Middle frontal gyrus (tissue), 1 donor: Measurements from ENCODE around the gene PEAR1.

Source experiments
- DNase-seq: peaks from one replicate; pipeline ENCODE4 v3.0.0-alpha.2; 2015; ENCODE audit warnings: low spot score; ENCODE audit errors: extremely low spot score

PEAR1 gene

DNA sequence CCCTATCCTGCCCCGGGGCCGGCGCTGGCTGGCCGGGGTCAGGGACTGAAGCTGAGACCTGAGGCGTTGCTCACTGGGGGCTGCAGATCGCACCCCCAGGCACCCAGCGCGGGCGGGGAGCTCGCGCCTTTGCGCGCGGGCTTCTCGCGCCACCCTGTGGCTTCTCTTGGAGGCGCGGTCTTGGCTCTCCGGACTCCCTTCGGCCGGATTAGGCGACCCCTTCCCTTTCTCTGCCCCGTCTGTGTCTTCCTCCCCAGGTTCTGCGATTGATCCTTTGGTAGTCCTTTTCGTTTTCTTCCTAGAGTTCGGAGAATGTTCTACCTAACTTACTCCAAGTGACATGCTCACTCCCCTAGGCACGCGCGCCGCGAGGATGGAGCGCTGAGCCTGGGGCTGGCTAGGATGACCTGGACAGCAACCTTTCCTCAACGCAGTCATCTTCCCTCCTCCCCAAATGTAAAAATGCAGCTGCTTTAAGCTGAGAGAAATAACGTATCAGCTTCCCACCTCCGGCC is 33.3 kb upstream of the PEAR1 start:
- peak; percentile 8 for DNase-seq

DNA sequence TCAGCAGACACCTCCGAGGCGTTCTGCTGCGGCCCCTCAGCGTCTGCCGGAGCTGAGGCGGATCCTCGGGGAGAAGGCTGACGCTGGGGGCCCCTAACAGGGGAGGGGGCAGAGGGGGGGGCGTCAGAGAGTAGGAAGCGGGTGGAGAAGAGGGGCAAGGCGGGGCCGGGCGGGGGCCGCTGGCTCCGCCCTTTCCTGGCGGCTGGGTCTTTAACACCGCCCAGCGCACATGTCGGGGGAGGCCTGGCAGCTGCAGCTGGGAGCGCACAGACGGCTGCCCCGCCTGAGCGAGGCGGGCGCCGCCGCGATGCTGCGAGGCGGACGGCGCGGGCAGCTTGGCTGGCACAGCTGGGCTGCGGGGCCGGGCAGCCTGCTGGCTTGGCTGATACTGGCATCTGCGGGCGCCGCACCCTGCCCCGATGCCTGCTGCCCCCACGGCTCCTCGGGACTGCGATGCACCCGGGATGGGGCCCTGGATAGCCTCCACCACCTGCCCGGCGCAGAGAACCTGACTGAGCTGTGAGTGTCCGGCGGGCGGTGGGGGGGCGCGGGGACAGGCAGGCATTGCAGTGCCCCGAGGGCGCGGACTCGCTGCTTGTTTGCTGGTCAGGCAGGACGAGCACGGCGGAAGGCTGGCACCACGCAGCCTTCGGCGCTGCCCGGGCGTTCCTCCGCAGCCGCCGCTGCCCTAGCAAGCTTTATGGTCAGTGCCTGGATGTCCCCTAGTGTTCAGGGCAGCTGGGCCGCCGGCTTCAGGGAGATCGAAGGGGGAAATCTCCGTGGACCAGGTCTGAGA is 32.7 kb upstream of the PEAR1 start, which contains the start of gene NTRK1:
TSS of gene NTRK1 (plus strand) at position 238 of the 796 bp plus-strand sequence. CDS start at position 308, 70 bp downstream.
- no peak for DNase-seq

DNA sequence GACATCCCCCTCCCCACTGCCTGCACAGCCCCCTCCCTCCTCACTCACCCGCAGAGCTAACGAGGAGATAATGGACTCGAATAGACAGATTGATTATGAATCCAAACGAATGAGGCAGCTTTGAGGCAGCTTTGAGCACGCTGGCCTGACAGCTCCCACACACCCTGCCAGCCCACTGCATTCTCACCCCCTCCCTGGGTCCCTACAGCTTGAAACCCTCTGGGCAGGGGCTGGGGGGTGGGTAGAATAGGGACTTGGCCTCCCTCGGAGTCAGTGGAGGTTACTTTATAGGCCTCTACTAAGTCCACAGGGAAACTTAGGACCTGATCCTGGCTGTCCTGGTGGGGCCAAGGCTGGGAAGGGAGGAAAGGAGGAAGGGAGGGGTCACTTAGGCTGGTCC is 30.9 kb upstream of the PEAR1 start:
- DNase-seq = no peak

DNA sequence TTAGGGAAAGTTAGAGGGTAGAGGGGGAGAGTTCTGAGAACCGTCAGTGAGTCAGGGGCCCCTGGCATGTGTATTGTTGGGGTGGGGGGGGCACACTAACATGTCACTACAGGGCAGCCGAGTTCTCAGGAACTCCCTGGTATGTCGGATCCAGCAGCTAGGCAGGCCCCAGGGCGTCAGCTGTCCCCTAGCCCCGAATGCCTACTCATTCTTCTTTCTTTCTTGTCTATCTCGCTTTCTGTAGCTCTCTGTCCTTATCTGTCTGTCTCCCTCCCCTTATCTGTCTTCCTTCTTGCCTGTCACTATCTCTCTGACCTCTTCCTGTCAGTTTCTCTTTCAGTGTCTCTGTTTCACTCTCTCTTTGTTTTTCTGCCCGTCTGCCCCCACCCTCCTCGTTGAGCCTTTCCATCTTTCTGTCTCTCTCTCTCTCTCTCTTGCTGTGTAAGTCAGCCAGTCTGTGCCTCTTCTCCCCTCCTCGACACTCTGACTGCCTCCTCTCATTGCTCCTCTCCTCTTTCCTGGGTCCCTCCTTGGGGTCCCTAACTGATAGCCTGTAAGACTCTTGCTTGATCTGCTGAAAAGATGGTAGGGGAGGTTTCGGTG is 30.4 kb upstream of the PEAR1 start:
- DNase-seq = no peak

DNA sequence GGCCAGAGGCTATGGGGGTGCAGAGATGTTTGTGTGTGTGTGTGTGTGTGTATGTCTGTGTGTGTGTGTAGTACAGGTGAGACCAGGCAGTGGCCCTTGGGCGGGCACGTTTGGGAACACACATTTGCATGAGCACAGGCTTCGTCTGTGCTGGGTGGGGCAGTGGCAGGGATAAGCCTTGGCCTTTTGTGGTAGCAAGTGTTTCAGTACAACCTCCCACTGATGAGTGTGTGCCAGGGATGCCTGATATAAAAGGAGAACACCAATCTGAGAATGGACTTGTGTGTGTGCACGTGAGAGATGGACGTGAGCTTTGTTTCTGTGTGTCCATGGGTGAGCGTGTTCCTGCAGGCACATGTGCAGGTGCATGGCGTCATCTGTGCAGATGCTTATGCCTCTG is 29.9 kb upstream of the PEAR1 start:
- DNase-seq = no peak

DNA sequence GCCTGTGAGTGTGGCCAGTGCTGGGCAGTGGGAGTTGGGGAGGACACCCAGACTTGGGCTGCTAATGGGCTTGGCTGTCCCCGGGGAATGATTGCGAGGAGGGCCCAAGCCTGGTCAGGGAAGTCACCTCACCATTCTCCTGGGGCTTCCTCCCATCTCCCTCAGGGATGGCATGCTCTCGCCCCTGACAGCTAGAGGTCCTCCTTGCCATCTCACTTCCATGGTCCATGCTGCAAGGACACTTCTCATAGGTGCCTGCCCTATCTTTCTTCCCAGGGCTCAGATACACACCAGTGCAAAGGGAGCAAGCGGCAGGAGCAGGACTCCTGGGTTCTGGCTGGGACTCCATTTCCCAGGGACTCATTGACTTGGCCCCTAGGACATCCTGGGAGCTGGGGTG is 28.7 kb upstream of the PEAR1 start:
- no peak for DNase-seq

DNA sequence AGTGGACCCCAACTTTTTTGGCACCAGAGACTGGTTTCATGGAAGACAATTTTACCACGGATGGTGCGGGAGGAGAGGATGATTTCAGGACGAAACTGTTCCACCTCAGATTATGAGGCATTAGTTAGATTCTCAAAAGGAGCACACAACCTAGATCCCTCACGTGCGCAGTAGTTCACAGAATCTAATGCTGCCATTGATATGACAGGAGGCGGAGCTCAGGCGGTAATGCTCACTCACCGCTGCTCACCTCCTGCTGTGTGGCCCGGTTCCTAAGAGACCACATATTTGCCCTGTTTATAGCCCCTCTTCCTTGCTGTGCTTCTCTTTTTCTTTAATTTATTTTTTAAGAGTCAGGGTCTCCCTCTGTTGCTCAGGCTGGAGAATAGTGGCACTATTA is 28.3 kb upstream of the PEAR1 start:
- DNase-seq = no peak

DNA sequence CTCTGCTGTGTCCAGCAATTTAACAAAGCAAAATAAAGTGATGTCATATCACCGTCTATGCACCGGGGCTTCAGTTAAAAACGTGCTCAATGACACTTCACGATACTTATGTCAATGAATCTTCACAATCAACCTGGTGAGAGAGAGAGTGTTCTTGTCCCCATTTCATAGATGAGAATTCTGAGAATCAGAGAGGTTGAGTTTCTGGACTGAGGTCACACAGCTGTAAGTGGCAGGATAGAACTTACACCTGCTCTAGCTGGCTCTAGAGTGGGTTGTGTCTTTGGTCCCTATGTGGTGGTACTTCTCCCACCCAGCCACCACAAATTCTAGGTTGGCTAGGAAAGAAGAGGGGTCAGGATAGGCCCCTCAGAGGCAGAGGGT is 27.7 kb upstream of the PEAR1 start:
- no peak for DNase-seq

DNA sequence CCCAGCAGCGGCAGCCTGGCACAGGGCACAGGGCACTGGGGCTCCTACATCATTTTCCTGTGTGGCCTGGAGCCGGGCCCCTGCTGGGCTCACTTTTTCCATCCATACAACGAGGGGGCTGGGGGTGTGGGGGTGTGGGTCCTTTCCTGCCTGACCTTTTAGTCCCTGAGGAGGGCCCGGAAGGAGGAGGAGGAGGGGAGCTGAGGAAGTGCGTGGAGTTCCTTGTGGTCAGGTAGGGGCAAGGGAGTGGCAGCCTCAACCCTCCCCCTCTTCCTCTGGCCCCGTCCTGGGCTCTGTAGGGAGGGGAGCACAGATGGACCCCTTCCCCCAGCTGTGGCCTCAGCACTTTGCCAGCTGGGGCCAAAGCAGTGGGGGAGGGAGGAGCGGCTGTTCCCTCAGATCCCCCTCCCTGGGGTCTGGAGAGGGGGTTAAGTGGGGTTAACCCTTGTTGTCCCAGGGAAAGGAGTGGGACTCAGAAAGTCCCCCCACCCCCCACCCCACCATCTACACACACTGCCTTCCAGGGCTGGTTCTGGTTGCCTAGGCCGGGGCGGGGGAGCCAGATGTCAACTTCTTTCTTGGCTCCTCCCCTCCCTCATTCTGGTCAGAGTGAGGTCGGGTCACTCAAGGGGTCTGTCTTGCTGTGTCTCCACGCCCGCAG is 27.1 kb upstream of the PEAR1 start:
- no peak for DNase-seq

DNA sequence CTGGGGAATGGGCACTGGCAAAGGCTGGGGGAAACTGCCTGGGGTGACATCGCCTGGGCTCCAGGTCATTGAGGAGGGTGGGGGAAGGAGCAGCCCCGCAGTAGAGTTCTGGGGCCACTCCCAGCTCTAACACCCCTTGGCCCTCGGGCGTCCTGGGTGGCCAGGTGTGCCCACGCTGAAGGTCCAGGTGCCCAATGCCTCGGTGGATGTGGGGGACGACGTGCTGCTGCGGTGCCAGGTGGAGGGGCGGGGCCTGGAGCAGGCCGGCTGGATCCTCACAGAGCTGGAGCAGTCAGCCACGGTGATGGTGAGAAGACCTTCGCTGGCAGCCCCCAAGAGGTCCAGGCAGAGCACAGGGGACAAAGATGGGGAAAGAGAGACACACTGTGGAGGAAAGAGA is 25.2 kb upstream of the PEAR1 start:
- DNase-seq = no peak

DNA sequence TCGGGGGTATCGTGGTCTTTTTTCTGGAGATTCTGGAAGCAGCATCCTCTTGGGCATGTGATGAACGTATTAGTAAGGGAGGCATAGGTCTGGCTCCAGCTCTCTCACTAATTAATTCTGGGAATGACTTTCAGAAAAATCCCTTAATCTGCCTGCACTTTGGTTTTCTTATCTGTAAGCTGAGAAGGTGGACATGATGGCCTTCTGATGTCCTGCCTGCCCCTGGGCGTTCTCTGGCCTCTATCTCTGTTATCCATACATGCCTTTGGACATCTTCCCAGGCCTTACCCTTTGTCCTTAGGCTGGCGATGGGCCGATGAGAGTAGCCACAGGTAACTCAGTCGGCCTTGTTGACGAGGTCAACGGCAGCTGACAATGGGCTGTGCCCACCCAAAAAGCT is 24.1 kb upstream of the PEAR1 start:
- no peak for DNase-seq

DNA sequence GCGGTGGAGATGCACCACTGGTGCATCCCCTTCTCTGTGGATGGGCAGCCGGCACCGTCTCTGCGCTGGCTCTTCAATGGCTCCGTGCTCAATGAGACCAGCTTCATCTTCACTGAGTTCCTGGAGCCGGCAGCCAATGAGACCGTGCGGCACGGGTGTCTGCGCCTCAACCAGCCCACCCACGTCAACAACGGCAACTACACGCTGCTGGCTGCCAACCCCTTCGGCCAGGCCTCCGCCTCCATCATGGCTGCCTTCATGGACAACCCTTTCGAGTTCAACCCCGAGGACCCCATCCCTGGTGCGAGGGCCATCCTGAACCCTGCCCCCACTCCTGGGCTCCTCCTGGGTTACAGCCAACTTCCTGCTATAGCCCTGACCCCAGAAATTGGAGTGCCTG is 19.9 kb upstream of the PEAR1 start:
- no peak for DNase-seq

DNA sequence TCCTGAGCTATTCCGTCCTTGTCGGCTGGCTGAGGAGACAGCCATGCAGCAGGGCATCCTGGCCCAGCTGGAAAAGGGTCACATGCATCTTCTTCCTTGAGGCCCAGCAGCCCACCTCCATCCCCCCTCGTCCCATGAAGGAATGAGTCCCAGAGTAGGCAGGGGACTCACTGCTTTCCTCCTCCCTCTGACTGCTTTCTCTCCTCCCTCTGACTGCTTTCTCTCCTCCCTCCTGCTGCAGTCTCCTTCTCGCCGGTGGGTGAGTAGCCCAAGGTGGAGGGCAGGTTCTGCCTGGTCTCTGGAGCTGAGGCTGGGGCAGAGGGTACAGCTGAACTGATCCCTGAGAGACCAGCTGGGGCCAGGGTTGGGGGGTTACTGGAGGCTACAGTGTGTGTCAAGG is 19.4 kb upstream of the PEAR1 start:
- no peak for DNase-seq

DNA sequence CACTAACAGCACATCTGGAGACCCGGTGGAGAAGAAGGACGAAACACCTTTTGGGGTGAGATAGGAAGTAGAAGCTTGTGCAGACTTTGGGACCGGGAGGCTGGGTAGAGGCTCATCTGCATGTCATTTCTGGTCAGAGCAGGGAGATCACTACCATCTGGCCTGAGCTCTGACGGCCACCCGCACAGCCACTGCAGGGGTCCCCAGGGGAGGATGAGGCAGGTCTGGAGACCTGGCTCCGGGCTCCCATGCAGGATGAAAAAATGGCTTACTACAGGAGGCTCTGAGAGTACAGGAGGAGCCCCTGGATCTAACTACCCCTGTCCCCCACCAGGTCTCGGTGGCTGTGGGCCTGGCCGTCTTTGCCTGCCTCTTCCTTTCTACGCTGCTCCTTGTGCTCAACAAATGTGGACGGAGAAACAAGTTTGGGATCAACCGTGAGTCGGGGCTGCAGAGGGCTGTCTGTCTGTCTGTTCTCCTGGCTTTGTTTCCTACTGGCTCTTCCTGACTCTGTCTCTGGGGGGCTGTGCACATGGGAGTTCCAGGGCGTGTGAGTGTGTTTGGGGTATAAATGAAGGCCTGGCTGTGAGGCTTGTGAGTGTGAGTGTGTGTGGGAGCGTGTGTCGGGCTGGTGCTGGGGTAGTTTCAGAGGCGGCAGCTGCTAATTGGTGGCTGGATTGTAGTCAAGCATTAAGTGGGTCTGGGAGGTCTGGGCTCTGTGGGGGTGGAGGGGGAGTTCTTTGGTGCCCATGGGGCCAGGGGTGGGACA is 18.8 kb upstream of the PEAR1 start:
- no peak for DNase-seq

DNA sequence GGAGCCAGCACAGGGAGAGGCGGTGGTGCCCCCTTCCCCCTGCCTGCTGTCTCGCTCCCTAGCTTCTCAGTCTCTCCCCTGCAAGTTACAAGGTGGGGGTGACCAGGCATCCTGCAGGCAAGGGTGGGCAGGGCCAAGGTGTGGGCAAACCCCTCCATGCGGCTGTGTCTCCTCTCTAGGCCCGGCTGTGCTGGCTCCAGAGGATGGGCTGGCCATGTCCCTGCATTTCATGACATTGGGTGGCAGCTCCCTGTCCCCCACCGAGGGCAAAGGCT is 18.2 kb upstream of the PEAR1 start:
- DNase-seq = no peak

DNA sequence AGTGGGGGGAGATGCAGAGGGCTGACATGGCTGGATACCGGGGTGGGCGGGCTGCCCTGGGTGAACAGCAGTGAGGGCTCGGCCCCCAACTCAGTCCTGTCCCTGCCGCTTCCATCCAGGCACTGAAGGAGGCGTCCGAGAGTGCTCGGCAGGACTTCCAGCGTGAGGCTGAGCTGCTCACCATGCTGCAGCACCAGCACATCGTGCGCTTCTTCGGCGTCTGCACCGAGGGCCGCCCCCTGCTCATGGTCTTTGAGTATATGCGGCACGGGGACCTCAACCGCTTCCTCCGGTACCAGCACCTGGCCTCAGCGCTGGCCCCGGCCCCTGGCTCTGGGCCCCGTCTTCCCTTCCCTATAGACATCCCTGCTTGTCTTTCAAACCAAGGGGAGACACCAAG is 17.2 kb upstream of the PEAR1 start:
- no peak for DNase-seq

DNA sequence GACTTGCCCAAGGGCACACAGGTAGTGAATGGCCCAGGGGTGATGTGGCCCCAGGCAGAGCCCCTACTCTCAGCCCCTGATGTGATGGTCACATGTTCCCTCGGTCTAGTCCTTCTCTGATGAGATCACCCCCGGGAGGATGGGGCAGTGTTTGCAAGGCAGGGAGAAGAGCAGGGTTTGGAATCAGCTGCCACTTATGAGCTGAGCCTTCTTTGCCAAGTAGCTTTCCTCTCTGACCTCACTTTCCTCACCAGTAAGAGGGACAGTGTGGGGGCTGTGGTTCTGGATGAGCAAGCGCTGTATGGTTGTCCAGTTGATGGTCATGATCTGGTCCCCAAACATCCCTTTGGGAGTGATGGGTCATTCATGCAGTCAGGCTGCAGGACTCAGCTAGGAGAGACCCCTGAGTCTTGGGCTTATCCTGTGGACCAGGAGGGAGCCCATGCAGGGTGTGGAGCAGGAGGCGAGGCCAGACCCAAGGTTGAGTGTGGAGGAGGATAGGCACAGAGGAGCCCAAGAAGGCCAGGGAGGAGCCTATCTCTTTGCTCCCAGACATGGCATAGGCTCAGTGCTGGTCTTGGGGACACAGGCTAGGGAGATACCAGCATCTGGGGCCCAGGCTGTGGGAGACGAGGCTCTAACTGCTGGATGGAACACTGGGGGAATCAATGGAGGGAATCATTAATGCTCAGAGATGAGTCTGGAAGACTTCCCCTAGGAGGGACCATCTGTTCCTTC is 15.9 kb upstream of the PEAR1 start:
- no peak for DNase-seq

DNA sequence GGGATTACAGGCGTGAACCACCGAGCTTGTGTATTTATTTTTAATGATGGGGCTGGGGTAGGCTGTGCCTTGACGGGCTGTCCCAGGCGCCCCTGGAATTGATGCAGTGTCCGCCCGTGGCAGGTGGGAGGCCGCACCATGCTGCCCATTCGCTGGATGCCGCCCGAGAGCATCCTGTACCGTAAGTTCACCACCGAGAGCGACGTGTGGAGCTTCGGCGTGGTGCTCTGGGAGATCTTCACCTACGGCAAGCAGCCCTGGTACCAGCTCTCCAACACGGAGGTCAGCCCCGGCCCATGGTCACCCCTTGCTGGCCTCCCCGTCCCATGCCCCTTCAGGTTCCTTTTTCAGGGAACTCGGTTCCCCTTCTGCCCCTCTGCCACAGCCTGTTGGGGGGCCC is 13.6 kb upstream of the PEAR1 start:
- DNase-seq = no peak

DNA sequence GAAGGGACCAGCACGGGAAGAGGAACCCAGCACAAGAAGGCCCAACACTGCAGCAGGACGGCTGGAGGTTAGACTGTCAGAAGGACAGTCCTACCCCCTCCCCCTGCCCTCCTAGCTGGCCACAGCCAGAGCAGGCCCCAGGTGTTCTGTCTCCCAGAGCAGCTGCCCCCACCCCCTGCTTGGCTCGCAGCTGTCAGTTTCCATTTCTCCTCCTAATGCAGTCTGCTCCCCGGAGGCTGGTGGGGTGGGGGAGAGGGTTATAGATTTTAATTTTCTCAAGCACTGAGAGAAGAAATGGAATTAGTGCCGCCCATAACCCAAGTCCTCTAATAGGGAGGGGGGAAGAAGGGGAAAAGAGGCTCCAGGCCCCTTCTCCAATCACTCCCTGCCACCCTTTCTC is 13.0 kb upstream of the PEAR1 start:
- DNase-seq = no peak

DNA sequence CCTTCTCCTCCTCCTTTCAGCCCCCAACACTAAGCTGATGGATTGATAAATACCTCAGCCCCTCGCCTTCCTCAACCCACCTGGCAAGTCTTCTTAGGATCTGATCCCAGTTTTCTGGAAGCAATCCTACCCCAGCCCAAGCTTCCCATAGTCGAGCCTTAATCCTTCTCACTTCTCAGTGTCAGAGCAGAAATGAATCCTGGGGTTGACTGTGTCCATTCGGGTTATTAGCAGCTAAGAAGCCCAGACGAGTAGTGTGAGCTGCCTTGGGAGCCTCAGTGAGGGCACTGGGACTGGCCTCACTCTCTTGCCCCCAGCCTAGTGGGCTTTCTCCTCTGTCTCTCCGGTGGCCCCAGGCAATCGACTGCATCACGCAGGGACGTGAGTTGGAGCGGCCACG is 12.4 kb upstream of the PEAR1 start:
- DNase-seq = no peak

DNA sequence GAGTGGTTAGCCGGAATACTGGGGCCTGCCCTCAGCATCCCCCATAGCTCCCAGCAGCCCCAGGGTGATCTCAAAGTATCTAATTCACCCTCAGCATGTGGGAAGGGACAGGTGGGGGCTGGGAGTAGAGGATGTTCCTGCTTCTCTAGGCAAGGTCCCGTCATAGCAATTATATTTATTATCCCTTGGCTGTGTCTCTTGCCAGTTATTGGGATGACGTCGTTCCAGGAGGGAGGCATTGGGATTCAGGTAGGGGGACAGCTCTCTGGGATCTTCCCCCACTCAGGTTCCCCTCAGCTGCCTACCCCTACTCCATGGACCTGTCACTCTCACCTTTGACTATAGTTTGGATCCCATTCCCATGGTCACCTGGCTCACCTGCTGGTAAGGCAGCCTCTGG is 11.9 kb upstream of the PEAR1 start:
- no peak for DNase-seq
